GM18909 (cell line): ENCODE data around the gene IRAK2.

Experiments
- ATAC-seq: cut with Tn5 transposase; IDR thresholded peaks from one replicate; pipeline ENCODE4 v1.9.1; 2021; ENCODE audit warnings: mild to moderate bottlenecking; ENCODE audit not compliant: unreplicated experiment, poor library complexity

IRAK2 gene

DNA sequence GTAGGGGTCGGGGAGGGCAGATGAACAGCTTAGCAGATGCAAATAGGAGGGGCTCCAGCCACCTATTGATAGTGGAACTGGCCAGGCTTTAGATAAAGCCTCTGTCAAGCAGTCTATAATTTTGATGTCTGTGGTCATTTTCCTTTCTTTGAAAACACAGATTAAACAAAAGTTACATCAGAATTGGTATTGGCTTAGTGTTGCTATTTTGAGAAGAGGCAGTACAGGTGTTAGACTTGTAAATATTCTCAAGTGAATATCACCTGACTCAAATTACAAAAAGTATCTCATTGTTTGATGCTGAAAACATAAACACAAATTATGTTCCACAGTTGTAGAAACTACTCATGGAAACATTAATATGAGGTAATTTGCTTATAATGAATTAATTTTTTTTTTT, 109.9 kb downstream of the IRAK2 start:
- no peak for ATAC-seq

DNA sequence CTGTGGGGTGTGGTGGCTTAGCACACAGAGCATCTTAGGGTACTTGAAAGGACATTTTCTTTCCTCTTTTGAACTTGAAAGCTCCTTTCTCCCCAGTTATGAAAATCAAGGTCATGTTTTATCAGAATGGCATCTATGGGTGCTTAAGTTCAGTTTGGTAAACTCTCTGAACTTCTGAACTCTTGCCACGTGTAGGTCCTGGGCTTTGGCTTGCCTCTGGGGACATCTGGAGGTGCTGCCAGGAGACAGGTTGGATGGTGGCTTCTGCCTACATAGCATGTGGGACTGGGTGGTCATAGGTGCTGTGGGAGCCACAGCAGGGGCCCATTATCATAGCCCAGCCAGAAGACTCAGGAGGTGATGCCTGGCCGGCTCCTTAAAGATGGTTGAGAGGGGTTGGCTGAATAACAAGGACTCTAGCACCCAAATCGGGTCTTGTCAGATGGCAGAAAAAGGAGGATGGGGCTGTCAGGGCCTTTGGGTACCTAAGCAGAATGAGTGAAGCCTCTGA, 112.5 kb downstream of the IRAK2 start:
- ATAC-seq = no peak

DNA sequence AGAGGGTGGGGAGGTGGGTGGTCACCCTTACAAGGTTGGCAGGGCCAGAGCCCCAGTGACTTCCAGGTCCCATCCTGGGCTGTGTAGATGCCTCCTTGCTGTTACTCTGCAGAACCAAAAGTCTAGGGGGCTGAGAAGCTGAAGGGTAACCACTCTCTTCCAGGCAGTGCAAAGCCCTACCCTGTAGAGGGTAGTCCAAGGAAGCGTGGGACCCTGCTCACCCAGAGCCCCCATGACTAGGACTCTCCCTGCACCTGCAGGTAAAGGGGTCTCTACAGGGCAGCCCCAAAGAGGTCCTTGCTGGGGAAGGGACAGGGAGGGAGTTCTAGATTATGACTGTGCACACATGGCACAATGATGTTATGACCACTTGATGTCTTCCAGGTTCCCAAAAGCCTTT, 113.8 kb downstream of the IRAK2 start:
- no peak for ATAC-seq

DNA sequence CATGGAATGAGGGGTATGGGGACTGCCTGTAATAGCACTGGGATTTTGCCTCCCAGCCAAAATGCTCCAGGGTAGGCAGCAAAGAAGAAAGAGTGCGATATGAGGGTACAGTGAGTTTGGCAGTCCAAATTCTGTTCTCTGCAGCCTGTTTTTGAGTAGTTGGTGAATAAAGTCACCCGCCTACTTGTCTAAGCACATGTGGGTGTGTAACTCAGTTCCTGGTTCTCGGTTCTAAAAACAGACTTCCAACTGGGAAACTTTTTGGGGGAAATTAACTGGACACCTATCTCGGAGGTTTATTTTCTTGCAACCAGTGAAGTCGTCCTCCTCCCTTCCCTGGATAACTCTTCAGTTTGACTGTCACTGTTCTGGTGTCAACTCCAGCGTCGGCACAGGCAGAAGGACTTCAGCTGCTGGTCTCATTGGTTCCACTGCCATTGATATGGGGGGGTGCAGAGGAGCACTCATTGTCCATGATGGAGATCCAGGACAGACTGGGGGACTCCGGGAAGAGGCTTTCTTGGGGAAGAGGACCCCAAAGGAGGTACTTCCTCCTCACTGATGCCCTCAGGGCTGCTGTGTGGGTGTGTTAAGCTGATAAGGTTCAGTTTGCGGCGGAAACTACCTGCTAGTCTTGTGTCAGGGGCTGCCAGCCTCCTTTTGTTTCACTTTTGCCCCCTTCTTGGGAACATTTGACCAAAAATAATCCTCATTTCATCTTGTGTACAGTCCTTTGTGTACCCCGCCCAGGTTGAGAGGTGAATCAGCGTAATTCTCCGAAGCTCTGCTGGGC, 114.9 kb downstream of the IRAK2 start:
- ATAC-seq = no peak

DNA sequence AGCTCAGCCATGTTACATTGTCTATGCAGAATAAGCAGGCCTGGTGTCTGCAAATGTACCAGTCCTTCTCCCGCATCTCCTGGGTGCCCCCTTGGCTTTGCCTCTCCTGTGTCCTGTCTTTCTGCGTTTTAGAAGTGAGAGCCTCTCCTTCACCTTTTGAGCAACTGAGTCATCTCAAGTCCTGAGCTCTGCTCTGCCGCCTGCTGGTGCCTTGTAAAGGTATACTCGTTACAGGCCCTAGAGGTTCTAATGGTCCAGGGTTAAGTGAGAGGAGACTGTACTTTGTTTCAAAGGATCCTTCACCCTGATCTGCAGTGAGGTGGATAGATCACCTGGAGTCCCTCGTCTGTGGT, 115.4 kb downstream of the IRAK2 start:
- no peak for ATAC-seq

DNA sequence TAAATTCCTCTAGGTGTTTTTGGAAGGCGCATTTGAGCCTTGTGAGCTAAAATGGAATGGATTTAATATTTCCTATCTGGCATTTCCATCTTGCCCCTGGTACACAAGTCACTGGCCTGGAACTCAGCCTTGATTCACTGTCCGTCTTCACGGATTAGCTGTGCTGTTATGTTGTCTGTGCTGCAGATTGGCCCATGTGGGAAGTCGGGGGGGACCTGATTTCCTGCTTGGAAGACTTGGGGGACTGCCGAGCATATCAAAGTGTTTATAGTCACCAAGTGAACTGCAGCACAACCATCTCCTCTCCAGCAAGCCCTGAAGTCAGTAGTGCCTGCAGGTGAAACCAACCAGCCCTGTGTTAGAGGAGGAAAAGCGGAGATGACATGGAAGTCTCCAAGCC, 115.9 kb downstream of the IRAK2 start:
- no peak for ATAC-seq

DNA sequence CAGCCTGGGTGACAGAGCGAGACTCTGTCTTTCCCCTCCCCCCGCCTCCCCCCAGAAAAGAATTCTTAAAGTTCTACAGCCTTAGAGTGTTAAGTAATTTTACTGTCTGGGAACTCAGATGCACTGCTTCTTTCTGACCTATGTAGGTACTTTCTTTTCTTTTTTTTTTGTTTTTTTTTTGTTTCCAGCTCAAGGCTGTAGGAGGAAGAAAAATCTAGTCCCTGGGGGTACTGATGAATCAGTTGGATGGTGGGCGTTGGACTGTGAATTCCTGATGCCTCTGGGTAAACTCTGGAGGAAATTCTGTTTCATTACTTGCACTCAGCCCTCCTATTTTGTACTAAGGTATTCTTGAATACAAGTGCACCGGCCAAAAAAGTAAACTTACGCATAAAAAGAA, 117.2 kb downstream of the IRAK2 start:
- no peak for ATAC-seq

DNA sequence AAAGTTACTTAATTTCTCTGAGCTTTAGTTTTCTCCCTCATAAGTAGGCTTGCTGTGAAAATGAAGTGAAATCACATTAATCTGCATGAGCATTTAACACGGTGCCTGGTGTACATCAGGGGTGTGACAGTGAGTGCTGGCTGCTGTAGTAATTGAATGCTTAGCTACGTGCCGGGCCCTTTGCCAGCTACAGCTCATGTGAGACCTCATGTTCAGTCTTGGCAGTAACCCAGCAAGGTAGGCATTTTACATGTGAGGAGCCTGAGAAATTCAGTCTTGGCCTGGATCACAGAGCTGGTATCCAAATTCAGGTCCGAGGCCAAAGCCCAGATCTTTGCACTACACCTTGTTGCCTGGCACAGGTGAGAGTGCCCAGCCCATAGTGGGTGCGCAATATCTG, 118.9 kb downstream of the IRAK2 start:
- ATAC-seq = no peak

DNA sequence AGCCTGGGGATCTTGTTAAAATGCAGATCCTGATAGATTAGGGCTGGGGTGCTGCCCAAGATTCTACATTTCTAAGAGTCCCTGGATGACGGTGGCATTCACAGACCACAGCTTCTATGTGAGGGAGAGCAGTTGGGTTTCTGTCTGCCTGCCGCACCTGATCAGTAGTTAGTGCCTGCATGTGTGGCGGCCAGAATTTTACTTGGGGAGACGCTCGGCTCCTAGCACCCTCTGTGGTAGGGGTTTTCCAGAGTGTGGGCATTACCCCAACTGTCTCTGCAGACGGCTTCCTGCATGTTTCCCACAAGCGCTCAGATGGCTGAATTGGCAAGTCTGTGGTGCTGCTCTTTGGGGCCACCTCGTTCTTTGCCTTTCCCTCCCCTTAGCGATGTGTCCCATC, 119.8 kb downstream of the IRAK2 start:
- no peak for ATAC-seq

DNA sequence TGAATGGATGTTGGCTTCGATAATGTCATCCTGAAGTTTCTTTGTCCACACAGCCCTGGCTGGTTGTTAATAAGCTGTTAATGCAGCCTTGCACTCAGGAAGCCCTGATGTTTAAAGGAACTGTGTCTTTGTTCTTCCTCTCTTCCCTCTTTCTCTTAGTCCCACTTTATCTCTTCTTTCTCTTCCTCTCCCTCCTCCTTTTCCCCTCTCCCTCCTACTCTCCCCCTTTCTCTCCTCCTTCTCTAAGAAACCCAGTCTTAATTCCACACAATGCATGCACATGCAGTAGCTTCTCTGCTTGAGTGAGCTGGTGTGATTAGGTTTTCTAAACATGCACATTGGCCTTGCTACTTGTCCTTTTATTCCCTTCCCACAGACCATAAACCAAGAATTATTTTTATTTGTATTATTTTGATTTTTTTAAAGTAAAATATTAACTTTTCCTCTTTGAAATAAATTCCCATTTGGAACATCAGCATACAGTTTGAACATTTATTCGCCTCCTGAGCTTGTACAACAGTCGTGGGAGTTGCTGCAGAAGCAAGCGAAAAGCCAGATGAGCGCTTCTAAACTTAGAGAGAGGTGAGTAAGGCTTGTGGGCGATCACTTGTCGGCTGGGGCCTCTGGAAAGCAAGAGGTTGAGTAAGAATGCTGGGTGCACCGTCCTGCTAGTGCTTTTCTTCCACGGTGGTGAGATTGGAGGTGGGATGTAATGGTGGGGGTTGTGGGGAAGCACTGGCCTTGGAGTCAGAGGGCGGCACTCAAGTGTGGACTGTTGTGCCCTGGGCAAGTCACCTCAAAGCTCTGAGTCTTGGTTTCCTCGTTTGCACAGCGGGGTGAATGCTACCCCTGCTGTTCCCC, 120.8 kb downstream of the IRAK2 start:
- no peak for ATAC-seq

DNA sequence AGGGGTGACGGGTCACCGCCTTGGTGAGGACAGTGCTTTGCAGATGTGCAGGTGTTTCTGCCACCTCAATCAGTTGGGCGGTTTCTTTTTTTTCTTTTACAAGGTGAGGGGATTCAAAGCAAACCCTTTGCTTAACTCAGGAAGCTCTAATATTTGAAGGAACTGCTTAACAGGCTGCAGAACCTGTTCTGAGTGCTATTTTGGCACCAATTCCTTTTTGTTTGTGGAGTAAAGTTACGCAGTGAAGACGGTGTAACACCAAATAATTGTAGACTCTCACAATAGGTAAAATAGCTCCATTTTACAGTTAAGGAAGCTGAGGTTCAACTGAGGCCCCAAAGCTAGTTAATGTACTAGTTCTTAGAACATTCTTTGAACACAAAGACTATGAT, 121.4 kb downstream of the IRAK2 start:
- no peak for ATAC-seq

DNA sequence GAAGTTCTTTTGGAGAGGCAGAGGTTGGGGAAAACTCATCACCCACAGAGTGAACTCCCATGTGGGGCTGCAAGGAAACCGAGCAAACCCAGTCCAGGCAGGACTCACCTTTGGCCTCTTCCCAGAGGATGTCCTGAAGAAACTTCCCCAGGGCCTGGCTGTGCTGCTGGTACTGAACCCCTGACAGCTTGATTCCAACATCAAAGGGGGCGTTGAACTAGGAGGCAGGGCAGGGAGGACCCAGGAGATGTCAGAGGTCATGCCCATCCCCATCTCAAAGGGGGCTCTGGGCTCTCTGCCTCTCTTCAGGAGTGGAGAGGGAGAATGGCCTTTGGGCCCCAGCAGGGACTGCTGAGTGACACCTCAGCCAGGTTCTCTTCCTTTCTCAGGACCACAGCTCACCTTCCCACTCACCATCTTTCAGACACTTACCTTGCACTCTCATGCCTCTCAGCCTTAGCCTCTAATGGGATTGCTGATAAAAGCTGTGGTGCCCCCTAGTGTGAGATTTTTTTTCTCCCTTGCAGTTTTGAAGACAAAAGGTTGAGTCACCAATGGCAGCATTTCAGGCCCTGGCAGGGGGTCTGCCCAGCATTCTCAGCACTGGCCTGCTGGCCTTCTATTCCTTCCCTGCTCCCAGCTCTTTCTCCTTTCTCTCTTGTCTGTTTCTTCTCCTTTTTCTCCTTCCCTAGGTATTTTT, 122.0 kb downstream of the IRAK2 start:
- ATAC-seq = no peak

DNA sequence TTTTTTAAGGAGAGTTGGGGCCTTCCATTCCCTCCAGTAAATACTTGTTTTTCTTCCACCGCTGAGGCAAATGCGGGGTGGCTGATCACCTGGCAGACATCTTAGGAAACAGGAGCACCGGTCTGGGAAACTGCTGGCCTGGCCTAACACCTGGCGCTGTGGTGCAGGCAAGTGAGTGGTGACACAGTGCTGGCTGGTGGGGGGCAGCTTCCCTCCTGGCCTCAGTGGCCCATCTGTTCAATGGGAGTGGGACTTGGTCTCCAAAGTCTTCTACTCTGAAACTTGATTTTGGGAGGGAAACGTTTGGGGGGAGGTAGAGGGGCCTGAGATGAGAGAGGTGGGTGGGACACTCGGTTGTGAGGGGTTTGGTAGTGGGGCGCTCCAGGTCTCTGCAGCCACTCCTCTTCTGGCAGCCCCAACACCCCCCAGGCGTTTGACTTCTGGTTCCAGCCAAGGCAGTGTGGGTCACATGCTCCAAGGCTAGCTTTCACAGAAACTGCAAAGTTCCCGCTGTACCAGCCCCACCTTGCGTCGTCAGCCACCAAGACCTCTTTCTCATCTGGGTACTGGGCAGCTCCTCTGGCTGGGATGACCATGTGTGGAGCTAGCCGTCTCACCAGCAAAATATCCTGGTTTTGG, 123.3 kb downstream of the IRAK2 start:
- ATAC-seq = no peak

DNA sequence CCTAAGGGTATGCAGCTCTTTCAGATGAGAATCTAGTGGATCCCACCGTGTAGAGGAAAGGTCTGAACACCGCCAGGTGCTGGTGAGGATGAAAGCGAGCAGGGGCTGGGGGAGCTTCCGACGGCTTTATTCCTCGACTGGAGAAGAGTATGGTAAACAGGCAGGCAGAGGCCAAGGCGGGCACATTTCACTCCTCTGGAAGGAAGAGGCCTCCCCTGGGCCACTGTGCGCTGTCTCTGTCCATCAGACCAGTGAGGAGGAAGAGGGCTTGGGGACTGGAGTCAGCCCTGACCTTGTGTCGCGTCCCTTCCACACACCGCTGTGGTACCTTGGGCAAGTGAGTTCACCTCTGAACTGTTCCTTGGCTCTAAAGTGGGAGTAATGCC, 123.8 kb downstream of the IRAK2 start:
- ATAC-seq = no peak

DNA sequence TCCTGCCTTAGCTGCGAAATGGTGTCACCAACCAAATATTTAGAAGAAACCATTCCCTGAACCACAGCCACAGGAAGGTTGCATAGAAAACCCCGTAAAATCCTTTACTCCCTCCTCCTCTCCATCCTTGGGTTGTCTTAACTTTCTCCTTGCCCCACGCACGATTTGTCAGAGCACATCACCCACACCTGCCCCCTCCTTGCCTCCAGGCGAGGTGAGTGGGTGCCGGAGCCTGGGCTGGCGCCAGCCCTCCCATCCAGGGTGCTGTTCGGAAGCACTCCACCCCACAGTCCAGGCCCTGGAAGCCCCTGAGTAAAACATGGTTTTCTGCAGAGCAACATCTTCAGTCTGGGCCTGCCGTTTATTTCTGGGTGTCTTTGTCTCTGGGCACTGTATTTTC, 124.4 kb downstream of the IRAK2 start:
- no peak for ATAC-seq

DNA sequence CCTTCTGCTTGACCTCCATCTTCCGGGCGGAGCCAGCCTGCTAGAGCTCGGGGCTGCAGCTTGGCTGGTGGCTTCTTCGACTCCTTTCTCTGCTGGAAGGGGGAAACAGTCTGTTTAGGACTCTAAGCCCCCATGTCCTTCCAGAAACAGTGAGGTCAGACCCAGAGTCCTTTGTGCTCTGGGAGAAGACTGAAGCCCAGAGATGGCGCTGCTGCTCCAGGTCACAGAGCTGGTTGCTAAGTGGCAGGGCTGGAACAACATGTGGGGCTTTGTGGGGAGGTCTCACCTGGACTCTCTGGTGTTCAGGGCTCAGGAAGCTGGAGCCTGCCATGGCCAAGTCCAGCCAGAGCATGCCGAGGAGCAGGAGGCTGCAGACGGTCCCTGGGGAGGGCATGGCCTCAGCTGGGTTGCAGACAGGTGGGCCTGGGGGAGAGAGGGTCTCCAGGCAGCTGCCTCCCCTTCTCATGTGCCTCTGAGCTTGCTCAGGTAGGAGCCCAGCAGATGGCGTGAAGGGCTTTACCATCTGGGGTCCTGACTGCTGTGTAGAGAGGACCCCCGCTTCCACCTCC, 125.2 kb downstream of the IRAK2 start:
- ATAC-seq = no peak

DNA sequence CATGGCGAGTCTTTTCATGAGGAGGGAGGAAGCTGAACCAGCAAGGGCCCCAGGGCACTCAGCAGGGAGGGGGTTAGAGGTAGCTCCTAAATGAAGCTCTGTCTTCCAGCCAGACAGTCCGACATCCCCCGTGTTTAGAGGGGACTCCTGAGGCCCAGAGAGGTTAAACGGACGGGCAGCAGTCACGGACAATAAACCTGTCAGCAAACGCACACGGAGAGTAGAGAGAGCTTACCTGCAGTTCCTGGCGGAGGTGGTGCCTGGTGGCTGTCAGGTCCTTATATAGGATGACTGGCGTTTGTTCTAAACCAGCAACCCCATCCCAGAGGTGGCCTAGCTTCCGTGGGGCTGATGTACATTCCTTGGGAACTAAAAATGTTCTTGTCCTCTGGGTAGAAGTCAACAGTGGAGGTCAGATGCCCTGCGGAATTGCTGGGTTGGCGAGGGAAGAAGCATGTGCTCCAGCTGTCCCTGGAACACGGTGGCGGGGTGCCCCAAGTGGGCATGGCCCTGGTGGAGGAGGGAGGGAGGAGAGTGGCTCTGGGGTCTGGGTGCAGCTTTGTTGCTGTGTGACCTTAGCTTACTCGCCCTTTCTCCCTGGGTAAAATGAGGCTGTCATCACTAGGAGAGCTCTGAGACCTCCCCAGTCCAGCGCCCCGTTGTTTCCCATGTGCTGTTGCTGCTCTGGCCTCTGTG, 125.9 kb downstream of the IRAK2 start:
- ATAC-seq = no peak

DNA sequence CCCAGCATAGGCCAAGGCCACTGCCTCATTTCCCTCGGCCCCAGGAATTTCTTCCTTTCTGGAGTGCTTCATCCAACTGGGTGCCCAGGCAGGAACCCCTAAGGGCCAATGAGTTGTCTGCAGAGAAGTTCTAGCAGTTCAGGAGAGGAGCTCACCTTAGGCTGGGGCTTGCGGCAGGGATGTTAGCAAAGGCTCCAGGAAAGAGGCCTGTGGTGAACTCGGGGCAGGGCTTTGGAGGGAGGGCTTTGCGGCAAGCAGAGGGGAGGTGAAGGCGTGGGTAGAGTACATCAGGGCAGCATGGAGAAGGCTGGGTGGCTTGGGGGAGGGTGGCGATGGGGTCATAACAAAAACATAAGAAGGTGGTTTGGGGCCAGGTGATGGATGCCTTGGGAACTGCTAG, 126.9 kb downstream of the IRAK2 start:
- no peak for ATAC-seq

DNA sequence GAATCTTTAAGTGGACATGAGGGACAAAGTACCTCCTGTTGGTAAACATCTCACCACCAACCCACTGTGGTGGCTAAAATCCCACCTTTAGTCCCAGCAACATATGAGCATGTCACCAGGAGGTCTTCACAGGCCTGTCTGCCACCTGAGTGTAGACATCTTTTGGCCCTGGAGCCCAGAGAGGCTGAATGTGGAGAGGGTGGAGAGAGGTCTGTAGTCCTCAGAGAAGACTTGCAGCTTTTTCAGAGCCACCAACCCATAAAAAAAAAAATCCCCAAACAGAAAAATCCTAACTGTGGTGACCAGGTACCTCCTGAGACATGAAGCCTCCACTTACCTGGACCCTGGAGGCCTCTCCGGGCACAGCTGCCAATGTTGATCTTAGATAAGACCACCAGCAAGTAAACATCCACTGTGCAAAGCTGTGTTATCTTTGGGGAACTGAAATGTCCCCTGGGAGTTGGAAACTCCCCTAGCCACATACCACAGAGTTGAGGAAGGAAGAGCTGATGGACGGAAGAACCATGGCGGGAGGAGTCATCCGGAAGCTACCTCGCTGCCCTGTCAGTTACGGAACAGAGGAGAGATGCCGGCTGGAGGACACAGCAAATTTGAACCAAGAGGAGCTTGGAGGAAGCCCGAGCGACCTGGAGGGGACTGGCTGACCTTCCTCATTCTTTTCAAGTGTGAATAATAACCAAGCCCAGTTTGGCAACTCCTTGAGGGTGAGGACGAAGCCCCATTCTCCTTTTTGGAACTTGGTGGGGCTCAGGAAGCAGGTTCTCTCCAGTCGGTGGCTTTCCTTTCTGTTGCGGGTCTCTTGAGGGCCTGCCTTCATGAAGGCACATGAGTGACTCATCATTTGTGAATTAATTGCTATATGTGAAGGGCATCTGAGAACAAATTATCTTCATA, 128.0 kb downstream of the IRAK2 start, which contains the start of gene GHRL:
TSS of gene GHRL (minus strand) at position 443 of the 915 bp plus-strand sequence. CDS start 2,767 bp downstream, outside the sequence.
- ATAC-seq = peak; percentile 77
